ENCODE data around the gene UBL7. TPM values are rescaled to one million over a fixed set of nuclear protein-coding genes. Genes with fewer than 3 reads are reported as not detected.

The UBL7 gene
- polyA plus RNA-seq, 3 donors from 2014 or later, result 110 to 163 (median 128) TPM

DNA sequence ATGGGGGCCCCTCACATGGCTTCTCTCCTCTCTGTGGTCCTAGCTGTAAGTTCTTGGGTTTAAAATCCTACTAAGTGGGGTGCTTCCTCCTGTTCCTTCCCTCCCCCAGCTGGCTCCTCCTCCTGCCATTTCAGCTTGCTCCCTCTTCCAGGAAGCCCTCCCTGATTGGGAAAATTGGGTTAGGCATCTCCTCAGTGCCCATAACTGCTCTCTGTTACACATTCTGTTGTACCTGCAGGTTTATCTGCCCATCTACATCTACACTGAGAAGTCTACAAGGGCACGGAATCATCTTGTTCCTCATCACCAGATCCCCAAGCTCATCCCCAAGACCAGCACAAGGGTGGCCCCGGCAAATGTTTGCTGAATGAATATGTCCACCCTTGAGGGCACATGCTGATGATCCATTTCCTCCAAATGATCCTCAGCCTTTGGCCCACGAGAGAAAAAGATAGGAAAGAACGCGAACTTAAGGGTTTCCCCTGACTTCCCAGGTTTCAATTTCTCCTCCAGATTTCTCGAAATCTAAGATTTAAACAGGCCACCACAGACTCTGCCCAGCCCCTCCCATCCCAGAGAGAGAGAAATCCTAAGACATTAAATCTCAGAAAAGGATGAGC, 31.1 kb downstream of the UBL7 start:
- H3K4me1 Mint-ChIP-seq, result peaks cover 22 to 53% of the 10 kb centered on the region in 2 donors
- H3K36me3 Mint-ChIP-seq, result peaks cover 0 to 4% (median 3%) of the 10 kb centered on the region in 3 donors
- H3K9me3 Mint-ChIP-seq, result no peaks in the 10 kb centered on the region
- no peak overlapping the region for H3K4me3 Mint-ChIP-seq
- DNase-seq, result no peak
- peaks cover 0 to 2% (median 0%) of the 10 kb centered on the region in 3 donors for H3K27me3 Mint-ChIP-seq (ENCODE audit: low read depth in 3 of 3)
- H3K27ac Mint-ChIP-seq, result peak overlapping the region in 3 of 6 donors; percentile 8 to 86 (median 33)

GRCh38 chr15:74428970-74429780, 31.8 kb downstream of the UBL7 start:
- Mint-ChIP-seq H3K4me1 (peaks cover 15 to 46% of the 10 kb centered on the region in 2 donors), H3K9me3 (no peaks in the 10 kb centered on the region), H3K36me3 (peaks cover 0 to 4% (median 3%) of the 10 kb centered on the region in 3 donors), H3K27ac (peak overlapping the region in 2 of 6 donors; percentile 33 to 86), H3K4me3 (no peak overlapping the region), H3K27me3 (ENCODE audit: low read depth in 3 of 3) (peaks cover 0 to 2% (median 0%) of the 10 kb centered on the region in 3 donors)
- DNase-seq, result no peak

GRCh38 chr15:74428442-74428787, 32.5 kb downstream of the UBL7 start:
- H3K4me3 Mint-ChIP-seq, result no peak overlapping the region

DNA sequence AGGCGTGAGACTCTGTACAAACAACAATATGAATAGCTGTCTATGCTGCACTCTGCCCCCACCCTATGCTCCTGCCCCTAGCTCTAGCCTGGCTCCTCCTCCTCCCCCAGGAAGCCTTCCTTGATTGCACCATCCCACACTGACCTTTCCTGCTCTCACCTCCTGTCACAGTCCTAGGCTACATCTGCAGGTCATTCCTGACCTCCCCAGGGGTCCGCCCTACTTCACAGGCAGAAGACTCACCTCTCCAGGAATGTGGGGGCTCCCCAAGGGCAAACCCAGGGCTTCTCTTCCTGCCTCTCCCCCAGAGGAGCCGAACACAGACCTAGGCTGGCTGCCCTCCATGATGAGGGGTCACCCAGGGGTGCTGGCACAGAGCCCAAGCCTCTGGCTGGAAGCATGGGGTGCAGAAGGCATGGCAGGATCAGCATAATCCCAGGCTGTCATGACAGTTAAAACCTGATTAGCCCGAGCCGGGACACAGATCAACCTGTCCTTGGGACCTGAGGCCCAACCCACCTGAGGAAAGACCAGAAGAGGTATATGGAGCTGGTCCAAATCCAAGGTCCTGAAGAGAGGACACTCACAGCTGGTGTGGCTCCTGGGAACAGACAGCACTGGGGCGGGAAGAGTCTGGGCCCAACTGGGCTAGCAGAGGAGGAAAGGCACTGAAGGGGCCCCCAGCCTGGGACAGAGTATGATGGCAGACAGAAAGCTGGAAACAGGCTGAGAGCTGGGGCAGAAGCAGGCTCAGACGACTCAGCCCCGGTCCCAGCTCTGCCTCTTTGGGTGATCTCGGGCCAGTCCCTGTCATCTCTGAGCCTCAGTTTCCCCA, 33.1 kb downstream of the UBL7 start:
- H3K36me3 Mint-ChIP-seq, result peaks cover 0 to 4% (median 3%) of the 10 kb centered on the region in 3 donors
- DNase-seq, result no peak
- H3K27ac Mint-ChIP-seq, result peak overlapping the region in 1 of 6 donors; percentile 66
- H3K9me3 Mint-ChIP-seq, result no peaks in the 10 kb centered on the region
- peaks cover 0 to 2% (median 0%) of the 10 kb centered on the region in 3 donors for H3K27me3 Mint-ChIP-seq (ENCODE audit: low read depth in 3 of 3)
- no peak overlapping the region for H3K4me3 Mint-ChIP-seq
- H3K4me1 Mint-ChIP-seq, result peaks cover 12 to 44% of the 10 kb centered on the region in 2 donors

More at GRCh38 chr15:74428442-74428787, 32.5 kb downstream of the UBL7 start:
- Mint-ChIP-seq H3K27ac (peak overlapping the region in 2 of 6 donors; percentile 3 to 26), H3K9me3 (no peaks in the 10 kb centered on the region), H3K4me1 (peaks cover 12 to 44% of the 10 kb centered on the region in 2 donors), H3K27me3 (ENCODE audit: low read depth in 3 of 3) (peaks cover 0 to 2% (median 0%) of the 10 kb centered on the region in 3 donors), H3K36me3 (peaks cover 0 to 4% (median 3%) of the 10 kb centered on the region in 3 donors)
- no peak for DNase-seq

- Mint-ChIP-seq H3K9me3 (no peaks in the 10 kb centered on the region), H3K4me1 (peaks cover 5 to 35% of the 10 kb centered on the region in 2 donors), H3K27me3 (ENCODE audit: low read depth in 3 of 3) (peaks cover 0 to 2% (median 0%) of the 10 kb centered on the region in 3 donors), H3K4me3 (no peak overlapping the region), H3K27ac (peak overlapping the region in 3 of 6 donors; percentile 45 to 46 (median 46)), H3K36me3 (peaks cover 0 to 4% (median 3%) of the 10 kb centered on the region in 3 donors)
- DNase-seq, result no peak
Observed at GRCh38 chr15:74426404-74427281, 34.3 kb downstream of the UBL7 start.

DNA sequence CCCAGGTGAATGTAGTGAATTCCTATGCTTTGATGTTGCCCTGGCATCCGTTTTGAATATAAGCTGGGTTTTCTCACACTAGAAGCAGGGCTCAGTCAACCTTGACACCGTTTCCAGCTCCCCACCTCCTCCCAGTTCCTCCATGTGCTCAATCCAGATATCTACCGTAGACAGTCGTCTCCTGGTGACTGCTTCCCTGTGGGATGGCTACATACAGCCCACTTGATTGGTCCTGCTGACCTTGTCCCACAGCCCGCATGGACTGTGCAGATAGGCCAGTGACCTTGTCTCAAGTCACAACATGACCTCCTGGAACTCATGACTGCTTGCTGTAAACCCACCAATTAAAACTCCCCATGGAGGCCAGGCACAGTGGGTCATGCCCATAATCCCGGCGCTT, 35.3 kb downstream of the UBL7 start:
- Mint-ChIP-seq H3K4me3 (no peak overlapping the region), H3K4me1 (peaks cover 7 to 35% of the 10 kb centered on the region in 2 donors), H3K36me3 (peaks cover 0 to 4% (median 3%) of the 10 kb centered on the region in 3 donors), H3K27ac (peak overlapping the region in 3 of 6 donors; percentile 26 to 80 (median 26)), H3K27me3 (ENCODE audit: low read depth in 3 of 3) (peaks cover 0 to 2% (median 0%) of the 10 kb centered on the region in 3 donors), H3K9me3 (no peaks in the 10 kb centered on the region)
- DNase-seq, result no peak

GRCh38 chr15:74424901-74425528, 35.9 kb downstream of the UBL7 start:
- Mint-ChIP-seq H3K4me3 (no peak overlapping the region), H3K9me3 (no peaks in the 10 kb centered on the region), H3K27ac (peak overlapping the region in 3 of 6 donors; percentile 9 to 49 (median 46)), H3K36me3 (peaks cover 0 to 4% (median 3%) of the 10 kb centered on the region in 3 donors), H3K27me3 (ENCODE audit: low read depth in 3 of 3) (peaks cover 0 to 2% (median 1%) of the 10 kb centered on the region in 3 donors), H3K4me1 (peaks cover 13 to 35% of the 10 kb centered on the region in 2 donors)
- DNase-seq, result no peak

DNA sequence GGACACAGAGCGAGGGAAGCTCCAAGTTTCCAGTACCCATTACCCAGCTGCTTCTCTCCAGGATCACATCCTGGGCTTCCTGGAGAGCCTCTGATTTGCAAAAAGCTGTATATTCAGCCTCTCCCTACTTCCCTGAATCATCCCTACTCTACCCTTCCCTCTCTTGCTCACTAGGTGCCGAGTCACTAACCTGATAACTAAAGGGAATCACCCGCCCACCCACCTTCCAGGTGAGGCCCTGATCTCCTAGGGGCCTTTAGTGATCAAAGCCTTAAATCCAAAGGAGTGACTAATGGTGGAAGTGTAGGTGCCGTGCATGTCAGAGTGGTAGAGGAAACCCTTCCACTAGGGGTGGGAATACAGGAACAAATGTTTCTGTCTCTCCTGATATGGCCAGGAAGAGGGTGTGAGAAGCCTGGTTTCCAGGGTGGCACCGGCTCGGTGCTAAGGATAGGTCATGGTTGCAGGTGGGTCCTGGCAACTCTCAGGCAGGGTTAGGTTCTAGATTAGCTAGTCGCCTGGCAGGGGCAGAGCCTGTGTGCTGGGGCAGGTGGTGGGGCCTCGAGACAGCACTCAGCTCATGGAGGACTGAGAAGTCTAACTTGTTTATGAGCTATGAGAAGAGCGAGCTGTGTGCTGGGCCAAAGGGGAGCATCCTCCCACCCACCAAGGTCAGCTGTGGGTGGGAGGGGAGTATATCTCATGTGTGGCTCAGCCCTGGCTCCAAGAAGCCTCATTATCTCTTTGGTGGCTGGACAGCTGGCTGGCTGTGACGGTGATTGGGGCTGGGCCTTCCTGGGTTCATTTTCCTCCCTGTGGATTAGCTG, 37.3 kb downstream of the UBL7 start:
- Mint-ChIP-seq H3K27me3 (ENCODE audit: low read depth in 3 of 3) (peaks cover 0 to 2% (median 2%) of the 10 kb centered on the region in 3 donors), H3K36me3 (peaks cover 0 to 4% (median 3%) of the 10 kb centered on the region in 3 donors), H3K4me3 (no peak overlapping the region), H3K27ac (peak overlapping the region in 3 of 6 donors; percentile 30 to 79 (median 61)), H3K9me3 (no peaks in the 10 kb centered on the region), H3K4me1 (peaks cover 23 to 35% of the 10 kb centered on the region in 2 donors)
- no peak for DNase-seq

- peaks cover 0 to 4% (median 3%) of the 10 kb centered on the region in 3 donors for H3K36me3 Mint-ChIP-seq
- peak overlapping the region in 3 of 6 donors; percentile 12 to 57 (median 43) for H3K27ac Mint-ChIP-seq
- H3K4me1 Mint-ChIP-seq, result peaks cover 23 to 30% of the 10 kb centered on the region in 2 donors
- no peak overlapping the region for H3K4me3 Mint-ChIP-seq
- no peaks in the 10 kb centered on the region for H3K9me3 Mint-ChIP-seq
- no peak for DNase-seq
- peaks cover 0 to 2% (median 2%) of the 10 kb centered on the region in 3 donors for H3K27me3 Mint-ChIP-seq (ENCODE audit: low read depth in 3 of 3)
Observed at GRCh38 chr15:74422652-74423430, 38.1 kb downstream of the UBL7 start.

GRCh38 chr15:74422265-74422651, 38.7 kb downstream of the UBL7 start:
- Mint-ChIP-seq H3K4me3 (no peak overlapping the region), H3K4me1 (peaks cover 23 to 30% of the 10 kb centered on the region in 2 donors), H3K36me3 (peaks cover 0 to 4% (median 3%) of the 10 kb centered on the region in 3 donors), H3K27me3 (ENCODE audit: low read depth in 3 of 3) (peaks cover 0 to 2% (median 2%) of the 10 kb centered on the region in 3 donors), H3K9me3 (no peaks in the 10 kb centered on the region), H3K27ac (no peak overlapping the region)
- DNase-seq, result no peak

Data from immature natural killer cell (primary cell).